Measurements from ENCODE around the gene HPCAL1.

The HPCAL1 gene

DNA sequence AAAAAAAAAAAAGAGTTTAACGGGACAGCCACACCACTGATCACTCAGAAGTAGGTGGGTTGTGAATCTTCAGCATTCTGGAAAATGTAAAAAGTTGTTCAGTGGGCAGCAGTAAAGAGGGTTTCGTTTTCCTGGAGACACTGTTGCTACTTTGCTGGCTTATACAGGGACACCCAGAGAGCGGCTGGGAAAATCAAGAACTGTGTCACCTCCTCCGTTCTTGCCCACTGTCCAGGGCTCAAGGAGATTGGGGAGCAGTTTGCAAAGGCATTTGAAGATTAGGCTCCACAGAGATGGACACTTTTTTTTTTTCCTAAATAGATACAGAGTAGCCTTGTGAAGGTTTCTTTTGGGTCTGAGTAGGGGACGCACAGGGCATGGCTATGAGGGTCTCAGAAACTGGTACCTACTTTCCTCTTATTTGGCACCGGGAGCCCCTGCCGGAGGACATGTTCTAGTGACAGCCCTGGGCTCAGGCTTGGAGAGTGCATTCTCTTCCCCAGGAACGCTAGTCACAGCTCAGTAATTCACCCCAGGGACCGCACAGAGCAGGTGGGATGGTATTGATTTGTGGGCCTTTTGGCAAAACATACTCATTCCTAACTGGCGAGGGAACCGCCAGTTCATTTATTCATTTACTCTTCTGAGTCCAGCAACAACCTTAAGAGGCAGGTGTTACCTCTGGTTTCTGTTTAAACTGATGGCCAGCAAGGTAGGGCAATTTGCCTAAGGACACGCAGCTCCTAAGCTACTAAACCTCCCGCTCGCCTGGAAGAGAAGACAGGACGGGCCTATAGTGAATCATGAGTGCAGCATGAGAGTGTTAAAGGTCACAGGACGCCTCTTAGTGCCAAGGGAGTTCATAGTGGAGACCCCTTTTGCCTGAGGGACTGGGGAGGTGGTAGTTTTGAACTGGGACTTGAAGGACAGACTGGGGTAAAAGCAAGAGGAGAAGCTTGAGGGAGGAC, 53.1 kb downstream of the HPCAL1 start:
- DNase-seq (ENCODE audit: low spot score): no peak

- DNase-seq (ENCODE audit: low spot score): no peak
These were observed 53.7 kb downstream of the HPCAL1 start for GRCh38 chr2:10356439-10356811.

GRCh38 chr2:10357193-10358169, 54.8 kb downstream of the HPCAL1 start:
- DNase-seq (ENCODE audit: low spot score): no peak

- DNase-seq (ENCODE audit: low spot score): no peak
These were observed 56.5 kb downstream of the HPCAL1 start for GRCh38 chr2:10359246-10359645.

DNA sequence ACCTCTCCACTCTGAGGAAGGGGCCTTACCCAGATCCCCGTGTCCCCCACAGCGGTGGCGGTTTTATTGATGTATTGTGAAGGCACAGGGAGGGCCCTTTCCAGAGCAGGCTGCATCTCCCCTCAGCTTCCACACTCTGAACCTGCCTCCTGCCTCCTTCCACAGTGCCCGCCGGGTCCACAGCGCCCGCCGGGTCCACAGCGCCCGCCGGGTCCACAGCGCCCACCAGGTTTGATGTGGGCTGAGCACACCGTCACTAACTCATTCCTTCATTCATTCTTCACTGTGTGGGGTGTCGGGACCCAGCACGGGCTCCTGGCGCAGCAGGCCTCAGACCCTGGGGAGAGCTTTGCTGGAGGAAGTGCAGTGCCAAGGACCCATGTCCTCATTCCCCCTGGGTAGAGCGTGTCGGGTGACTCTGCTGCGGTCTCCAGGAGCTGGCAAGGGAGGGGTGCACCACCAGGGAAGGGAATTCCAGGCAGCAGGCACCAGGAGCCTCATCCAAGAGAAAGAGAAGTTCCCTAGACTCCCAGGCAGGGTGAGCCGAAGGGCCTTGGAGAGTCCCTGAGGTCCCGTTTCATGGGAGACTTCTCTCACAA, 57.1 kb downstream of the HPCAL1 start:
- no peak for DNase-seq (ENCODE audit: low spot score)

GRCh38 chr2:10360460-10360849, 57.8 kb downstream of the HPCAL1 start:
- no peak for DNase-seq (ENCODE audit: low spot score)

GRCh38 chr2:10360850-10361588, 58.3 kb downstream of the HPCAL1 start:
- no peak for DNase-seq (ENCODE audit: low spot score)

GRCh38 chr2:10362096-10362897, 59.6 kb downstream of the HPCAL1 start:
- DNase-seq (ENCODE audit: low spot score): no peak

DNA sequence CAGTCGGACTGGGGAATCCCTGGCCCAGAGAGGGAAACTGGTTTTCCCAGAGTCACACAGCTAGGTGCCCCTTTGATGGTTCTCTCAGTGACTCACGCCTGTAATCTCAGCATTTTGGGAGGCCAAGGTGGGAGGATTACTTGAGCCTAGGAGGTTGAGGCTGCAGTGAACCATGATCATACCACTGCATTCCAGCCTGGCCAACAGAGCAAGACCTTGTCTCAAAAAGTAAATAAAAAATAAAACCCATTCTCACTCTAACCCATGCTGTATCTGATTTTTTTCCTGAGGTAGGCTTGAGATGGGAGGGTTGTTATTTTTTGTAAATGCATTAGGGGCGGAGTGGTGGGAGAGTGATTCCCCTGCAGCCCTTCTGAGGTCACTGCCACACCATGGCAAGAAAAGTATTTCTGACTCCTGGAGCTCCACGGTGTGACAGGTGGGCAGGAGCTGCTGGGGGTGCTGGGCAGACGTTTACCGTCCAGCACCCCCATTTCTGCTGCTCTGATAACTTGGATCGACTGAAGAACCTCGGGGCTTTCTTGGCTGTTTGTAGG, 60.3 kb downstream of the HPCAL1 start:
- no peak for DNase-seq (ENCODE audit: low spot score)

DNA sequence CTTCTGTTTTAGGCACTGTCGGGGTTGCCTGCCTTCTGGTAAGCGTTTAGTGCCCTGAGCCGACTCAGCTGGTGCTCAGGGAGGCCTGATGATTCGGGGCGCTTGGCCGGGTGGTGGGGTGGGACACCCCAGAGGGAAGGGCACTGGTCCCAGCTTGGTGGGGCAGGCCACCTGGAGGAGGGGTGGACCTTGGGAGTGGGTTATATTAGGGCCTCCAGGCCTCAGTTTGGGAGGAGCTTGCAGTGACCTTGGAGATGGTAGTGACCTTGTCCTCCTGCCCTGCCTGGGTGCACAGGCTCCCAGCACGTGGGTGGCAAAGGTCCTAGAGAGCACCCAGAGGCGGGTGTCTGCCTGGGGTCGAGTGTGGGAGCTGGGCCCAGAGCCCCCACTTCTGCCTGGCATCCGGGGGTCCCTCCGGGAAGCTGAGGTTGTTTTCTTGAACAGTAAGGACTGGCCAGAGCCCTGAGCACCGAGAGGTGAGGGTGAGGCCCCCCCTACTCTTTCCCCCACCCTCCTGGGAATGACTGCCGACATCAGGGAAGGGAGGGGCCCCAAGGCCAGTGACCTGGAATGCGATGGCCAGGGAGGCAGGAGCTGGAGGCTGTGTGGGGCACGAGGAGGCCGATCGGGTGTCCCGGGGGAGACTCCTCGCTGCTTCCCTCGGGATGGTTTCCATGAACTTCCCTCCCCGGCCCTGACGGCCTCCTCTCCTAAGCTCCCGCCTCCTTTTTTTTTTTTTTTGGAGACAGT, 61.3 kb downstream of the HPCAL1 start:
- DNase-seq (ENCODE audit: low spot score): no peak

- DNase-seq (ENCODE audit: low spot score): no peak
These were observed 62.7 kb downstream of the HPCAL1 start for GRCh38 chr2:10365412-10365811.

GRCh38 chr2:10366601-10367270, 64.0 kb downstream of the HPCAL1 start:
- DNase-seq (ENCODE audit: low spot score): no peak

GRCh38 chr2:10367472-10368439, 65.1 kb downstream of the HPCAL1 start:
- DNase-seq (ENCODE audit: low spot score): no peak

- DNase-seq (ENCODE audit: low spot score): no peak
These were observed 66.0 kb downstream of the HPCAL1 start for GRCh38 chr2:10368491-10369231.

DNA sequence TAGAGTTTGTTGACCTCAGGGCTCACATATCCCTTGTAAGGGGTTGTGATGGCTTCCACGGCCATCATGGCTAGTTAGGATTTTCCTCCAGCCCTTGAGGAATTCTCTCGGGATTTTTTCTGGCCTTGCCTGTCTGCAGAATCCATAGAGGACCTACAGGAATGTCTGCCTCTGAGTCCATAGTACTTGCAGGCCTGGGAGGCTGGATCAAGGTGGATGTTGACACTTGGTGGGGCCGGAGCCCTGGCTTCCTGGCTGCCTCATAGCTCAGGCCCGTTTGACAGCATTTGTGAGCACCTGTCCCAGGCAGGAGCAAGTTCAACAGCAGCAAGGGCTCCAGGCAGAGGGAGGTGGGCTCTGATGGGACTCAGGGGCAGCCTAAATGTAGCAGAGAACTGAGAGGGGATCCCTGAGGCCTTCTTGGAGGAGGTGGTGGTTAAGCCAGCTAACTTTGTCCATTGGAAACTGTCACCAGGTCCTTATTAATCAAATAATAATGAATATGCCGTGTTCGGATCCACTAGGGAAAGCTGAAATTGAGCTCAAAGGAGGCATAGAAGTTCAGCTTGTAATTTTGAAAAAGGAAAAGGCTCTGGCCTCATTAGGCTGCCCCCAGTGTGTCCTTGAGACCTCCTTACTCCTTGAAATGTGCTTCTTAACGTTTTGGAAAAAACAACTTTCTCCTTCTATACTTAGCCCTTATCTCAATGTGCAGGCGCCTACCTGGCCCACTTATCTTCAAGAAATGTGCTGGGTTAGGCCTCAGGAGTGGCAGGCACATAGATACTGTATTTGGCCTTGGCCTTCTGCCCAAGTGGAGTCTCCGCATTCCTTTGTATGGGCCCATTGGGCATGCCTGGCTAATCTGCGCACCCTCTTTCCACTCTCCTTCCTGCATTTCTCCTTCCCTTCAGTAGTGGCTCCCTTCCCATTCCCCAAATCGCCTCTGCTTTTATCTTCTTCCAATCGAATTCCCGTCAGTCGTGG, 66.9 kb downstream of the HPCAL1 start:
- DNase-seq (ENCODE audit: low spot score): no peak

GRCh38 chr2:10370390-10370789, 67.7 kb downstream of the HPCAL1 start:
- DNase-seq (ENCODE audit: low spot score): no peak
